ENCODE measurements around the gene TIMM9. TPM values are rescaled to one million over a fixed set of nuclear protein-coding genes. Genes with fewer than 3 reads are reported as not detected.

Gene TIMM9
- total RNA-seq (37.2 TPM), polyA plus RNA-seq (44.0 TPM)

GRCh38 chr14:58427281-58428117 is at the start of gene TIMM9, which contains the start of gene KIAA0586:
TIMM9 (minus strand) TSS chr14:58427531; CDS start chr14:58411945, 15,586 bp downstream.
KIAA0586 (plus strand) TSS chr14:58427719; CDS start chr14:58428265, 546 bp downstream.
- peak within 1 kb of the TSS; percentile 64 for H3K27ac ChIP-seq (ENCODE audit: low read depth)
- no peaks in the 10 kb centered on the region for H3K36me3 ChIP-seq (ENCODE audit: insufficient read depth)
- peak within 1 kb of the TSS; percentile 66 for H3K4me3 ChIP-seq (ENCODE audit: low read depth, low read length)
- WGBS = under 1% methylated on average over 33 of the region's 33 CpGs
- no peaks in the 10 kb centered on the region for H3K4me1 ChIP-seq (ENCODE audit: insufficient read depth)
- peak; percentile 99 for DNase-seq (ENCODE audit: extremely low spot score)

- no peak overlapping the region for H3K4me3 ChIP-seq (ENCODE audit: low read depth, low read length)
- no peak overlapping the region for H3K27ac ChIP-seq (ENCODE audit: low read depth)
- WGBS = 95% methylated on average over 1 of the region's 1 CpG
- no peak for DNase-seq (ENCODE audit: extremely low spot score)
- H3K36me3 ChIP-seq (ENCODE audit: insufficient read depth) = no peaks in the 10 kb centered on the region
- H3K4me1 ChIP-seq (ENCODE audit: insufficient read depth) = no peaks in the 10 kb centered on the region
These were observed 49.0 kb upstream of the TIMM9 start for GRCh38 chr14:58476320-58476719.

GRCh38 chr14:58469309-58469708 is 42.0 kb upstream of the TIMM9 start:
- 91% methylated on average over 5 of the region's 5 CpGs for WGBS
- no peak overlapping the region for H3K27ac ChIP-seq (ENCODE audit: low read depth)
- H3K36me3 ChIP-seq (ENCODE audit: insufficient read depth) = peaks cover 1% of the 10 kb centered on the region
- DNase-seq (ENCODE audit: extremely low spot score) = no peak
- no peak overlapping the region for H3K4me3 ChIP-seq (ENCODE audit: low read depth, low read length)
- H3K4me1 ChIP-seq (ENCODE audit: insufficient read depth) = peaks cover 3% of the 10 kb centered on the region

GRCh38 chr14:58467575-58467974 is 40.2 kb upstream of the TIMM9 start:
- Histone ChIP-seq H3K27ac (ENCODE audit: low read depth) (no peak overlapping the region), H3K36me3 (ENCODE audit: insufficient read depth) (peaks cover 1% of the 10 kb centered on the region), H3K4me3 (ENCODE audit: low read depth, low read length) (no peak overlapping the region), H3K4me1 (ENCODE audit: insufficient read depth) (peaks cover 3% of the 10 kb centered on the region)
- WGBS = 92% methylated on average over 2 of the region's 2 CpGs
- no peak for DNase-seq (ENCODE audit: extremely low spot score)

GRCh38 chr14:58466459-58466858 is 39.1 kb upstream of the TIMM9 start:
- no peak for DNase-seq (ENCODE audit: extremely low spot score)
- 85% methylated on average over 1 of the region's 1 CpG for whole genome bisulfite sequencing
- H3K36me3 ChIP-seq (ENCODE audit: insufficient read depth) = peaks cover 1% of the 10 kb centered on the region
- H3K4me1 ChIP-seq (ENCODE audit: insufficient read depth) = peaks cover 3% of the 10 kb centered on the region
- no peak overlapping the region for H3K4me3 ChIP-seq (ENCODE audit: low read depth, low read length)
- H3K27ac ChIP-seq (ENCODE audit: low read depth) = no peak overlapping the region

- H3K4me1 ChIP-seq (ENCODE audit: insufficient read depth) = peaks cover 3% of the 10 kb centered on the region
- WGBS = 74% methylated on average over 2 of the region's 2 CpGs
- H3K36me3 ChIP-seq (ENCODE audit: insufficient read depth) = peaks cover 1% of the 10 kb centered on the region
- DNase-seq (ENCODE audit: extremely low spot score) = no peak
- no peak overlapping the region for H3K4me3 ChIP-seq (ENCODE audit: low read depth, low read length)
- no peak overlapping the region for H3K27ac ChIP-seq (ENCODE audit: low read depth)
These were observed 38.1 kb upstream of the TIMM9 start for GRCh38 chr14:58465421-58465820.

- Histone ChIP-seq H3K27ac (ENCODE audit: low read depth) (no peak overlapping the region), H3K36me3 (ENCODE audit: insufficient read depth) (peaks cover 1% of the 10 kb centered on the region), H3K4me3 (ENCODE audit: low read depth, low read length) (no peak overlapping the region), H3K4me1 (ENCODE audit: insufficient read depth) (peaks cover 3% of the 10 kb centered on the region)
- 88% methylated on average over 8 of the region's 8 CpGs for WGBS
- DNase-seq (ENCODE audit: extremely low spot score) = no peak
These were observed 37.3 kb upstream of the TIMM9 start for GRCh38 chr14:58464652-58465051.

GRCh38 chr14:58463147-58463546 is 35.8 kb upstream of the TIMM9 start:
- DNase-seq (ENCODE audit: extremely low spot score) = no peak
- H3K4me1 ChIP-seq (ENCODE audit: insufficient read depth) = peaks cover 3% of the 10 kb centered on the region
- no peak overlapping the region for H3K27ac ChIP-seq (ENCODE audit: low read depth)
- H3K4me3 ChIP-seq (ENCODE audit: low read depth, low read length) = no peak overlapping the region
- no peaks in the 10 kb centered on the region for H3K36me3 ChIP-seq (ENCODE audit: insufficient read depth)
- 100% methylated on average over 2 of the region's 2 CpGs for WGBS

GRCh38 chr14:58460772-58461171 is 33.4 kb upstream of the TIMM9 start:
- WGBS = 86% methylated on average over 2 of the region's 2 CpGs
- no peak overlapping the region for H3K4me3 ChIP-seq (ENCODE audit: low read depth, low read length)
- no peak overlapping the region for H3K27ac ChIP-seq (ENCODE audit: low read depth)
- no peaks in the 10 kb centered on the region for H3K36me3 ChIP-seq (ENCODE audit: insufficient read depth)
- no peak for DNase-seq (ENCODE audit: extremely low spot score)
- H3K4me1 ChIP-seq (ENCODE audit: insufficient read depth) = peaks cover 3% of the 10 kb centered on the region

GRCh38 chr14:58455593-58456265 is 28.4 kb upstream of the TIMM9 start:
- Histone ChIP-seq H3K36me3 (ENCODE audit: insufficient read depth) (no peaks in the 10 kb centered on the region), H3K4me1 (ENCODE audit: insufficient read depth) (no peaks in the 10 kb centered on the region), H3K4me3 (ENCODE audit: low read depth, low read length) (no peak overlapping the region), H3K27ac (ENCODE audit: low read depth) (no peak overlapping the region)
- 81% methylated on average over 9 of the region's 9 CpGs for WGBS
- no peak for DNase-seq (ENCODE audit: extremely low spot score)

- no peak overlapping the region for H3K4me3 ChIP-seq (ENCODE audit: low read depth, low read length)
- WGBS = 66% methylated on average over 5 of the region's 5 CpGs
These were observed 17.3 kb upstream of the TIMM9 start for GRCh38 chr14:58444627-58445026.

GRCh38 chr14:58439476-58439875 is 12.1 kb upstream of the TIMM9 start:
- 81% methylated on average over 5 of the region's 5 CpGs for WGBS
- peaks cover 6% of the 10 kb centered on the region for H3K36me3 ChIP-seq (ENCODE audit: insufficient read depth)

More at GRCh38 chr14:58444627-58445026, 17.3 kb upstream of the TIMM9 start:
- no peak for DNase-seq (ENCODE audit: extremely low spot score)
- peaks cover 3% of the 10 kb centered on the region for H3K36me3 ChIP-seq (ENCODE audit: insufficient read depth)
- no peaks in the 10 kb centered on the region for H3K4me1 ChIP-seq (ENCODE audit: insufficient read depth)
- no peak overlapping the region for H3K27ac ChIP-seq (ENCODE audit: low read depth)

GRCh38 chr14:58430156-58430555 is 2.8 kb upstream of the TIMM9 start:
- WGBS = 72% methylated on average over 1 of the region's 1 CpG
- DNase-seq (ENCODE audit: extremely low spot score) = no peak
- Histone ChIP-seq H3K36me3 (ENCODE audit: insufficient read depth) (peaks cover 4% of the 10 kb centered on the region), H3K4me1 (ENCODE audit: insufficient read depth) (no peaks in the 10 kb centered on the region), H3K4me3 (ENCODE audit: low read depth, low read length) (no peak overlapping the region), H3K27ac (ENCODE audit: low read depth) (no peak overlapping the region)

More at GRCh38 chr14:58439476-58439875, 12.1 kb upstream of the TIMM9 start:
- Histone ChIP-seq H3K4me3 (ENCODE audit: low read depth, low read length) (no peak overlapping the region), H3K4me1 (ENCODE audit: insufficient read depth) (no peaks in the 10 kb centered on the region), H3K27ac (ENCODE audit: low read depth) (no peak overlapping the region)
- no peak for DNase-seq (ENCODE audit: extremely low spot score)

All from urinary bladder (tissue), 4 donors.